HG03064 (cell line): ENCODE data around the gene ACTN1.

Experiments
- ATAC-seq: cut with Tn5 transposase; IDR thresholded peaks from one replicate; pipeline ENCODE4 v1.9.1; 2021; ENCODE audit warnings: low read depth; ENCODE audit not compliant: unreplicated experiment

The ACTN1 gene

DNA sequence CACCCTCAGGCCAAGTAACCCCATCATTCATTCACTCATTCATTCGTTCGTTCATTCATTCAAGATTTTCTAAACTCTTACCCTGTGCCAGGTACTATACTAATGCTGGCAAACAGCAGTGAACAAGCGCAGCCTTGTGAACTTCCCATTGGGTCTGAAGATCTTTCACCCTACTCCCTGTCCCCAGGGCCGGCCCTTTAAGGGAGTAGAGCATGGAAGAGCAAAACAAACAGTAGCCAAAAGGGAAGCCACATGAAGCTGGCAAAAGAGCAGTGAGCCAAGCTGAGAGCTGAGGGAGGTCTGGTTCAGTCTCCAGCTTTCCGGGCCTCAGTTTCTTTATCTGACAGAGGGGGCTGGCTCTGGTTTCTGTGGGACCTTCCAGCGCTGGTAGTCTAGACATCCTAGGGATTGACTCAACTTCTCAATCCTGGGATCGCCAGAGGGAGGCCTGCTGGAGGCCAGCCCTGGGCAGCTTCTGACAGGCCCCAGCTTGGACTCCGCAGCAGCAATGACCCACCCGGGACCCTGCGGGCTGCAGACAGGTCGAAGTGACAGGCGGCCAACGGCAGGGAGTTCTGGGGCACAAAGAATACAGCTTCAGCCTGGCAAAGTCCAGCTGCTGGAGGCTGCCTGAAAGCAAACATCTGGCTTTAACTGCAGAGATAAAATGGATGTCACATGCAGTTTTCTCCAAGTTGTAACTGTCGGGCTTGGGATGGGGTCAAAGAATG lies 27.1 kb downstream of the ACTN1 start:
- ATAC-seq = no peak

DNA sequence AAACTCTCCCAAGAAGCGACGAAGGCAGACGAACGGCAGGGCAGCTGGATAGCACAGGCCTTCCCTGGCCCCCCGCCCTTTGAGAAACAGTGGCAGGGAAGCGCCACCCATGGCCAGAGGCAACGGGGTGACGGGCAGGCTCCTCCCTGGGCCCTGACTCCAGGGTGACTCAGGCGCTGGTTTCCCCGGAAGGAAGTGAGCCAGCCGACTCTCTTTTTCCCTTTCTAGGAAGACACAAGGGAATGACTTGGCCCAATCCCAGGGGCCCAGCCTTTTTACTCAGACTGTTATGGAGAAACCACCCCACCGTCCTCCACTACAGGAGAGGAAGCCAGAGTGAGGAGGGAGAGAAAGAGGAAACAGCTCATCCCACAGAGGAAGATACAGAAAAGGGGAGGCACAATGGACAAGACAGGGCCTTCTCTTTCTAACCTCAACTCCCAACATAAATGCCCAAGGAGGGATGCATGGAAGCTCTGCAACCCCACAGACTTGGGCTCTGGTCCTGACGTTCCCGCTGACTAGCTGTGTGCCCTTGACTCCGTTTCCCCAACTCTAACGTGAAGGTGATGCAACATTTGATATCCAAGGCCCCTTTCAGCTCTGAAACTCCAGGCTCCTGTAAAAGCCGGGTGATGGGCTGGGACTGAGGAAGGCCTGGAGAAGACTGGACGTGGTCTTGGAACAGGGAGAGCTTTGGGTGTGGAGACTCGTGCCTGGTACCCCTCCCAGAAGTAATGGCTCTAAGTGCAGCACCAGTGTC lies 27.9 kb downstream of the ACTN1 start:
- ATAC-seq = no peak

DNA sequence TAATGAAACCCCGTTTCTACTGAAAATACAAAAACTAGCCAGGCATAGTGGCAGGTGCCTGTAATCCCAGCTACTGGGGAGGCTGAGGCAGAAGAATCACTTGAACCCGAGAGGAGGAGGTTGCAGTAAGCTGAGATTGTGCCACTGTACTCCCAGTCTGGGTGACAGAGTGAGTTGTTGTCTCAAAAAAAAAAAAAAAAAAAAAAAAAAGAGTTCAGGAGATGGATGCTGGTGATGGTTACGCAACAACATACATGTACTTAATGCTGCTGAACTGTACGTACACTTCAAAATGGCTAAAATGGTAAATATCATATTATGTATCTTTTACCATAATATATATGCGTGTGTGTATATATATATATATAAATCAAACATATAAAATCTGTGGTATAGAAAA lies 29.0 kb downstream of the ACTN1 start:
- no peak for ATAC-seq

GRCh38 chr14:68949601-68949965 lies 29.5 kb downstream of the ACTN1 start:
- no peak for ATAC-seq

DNA sequence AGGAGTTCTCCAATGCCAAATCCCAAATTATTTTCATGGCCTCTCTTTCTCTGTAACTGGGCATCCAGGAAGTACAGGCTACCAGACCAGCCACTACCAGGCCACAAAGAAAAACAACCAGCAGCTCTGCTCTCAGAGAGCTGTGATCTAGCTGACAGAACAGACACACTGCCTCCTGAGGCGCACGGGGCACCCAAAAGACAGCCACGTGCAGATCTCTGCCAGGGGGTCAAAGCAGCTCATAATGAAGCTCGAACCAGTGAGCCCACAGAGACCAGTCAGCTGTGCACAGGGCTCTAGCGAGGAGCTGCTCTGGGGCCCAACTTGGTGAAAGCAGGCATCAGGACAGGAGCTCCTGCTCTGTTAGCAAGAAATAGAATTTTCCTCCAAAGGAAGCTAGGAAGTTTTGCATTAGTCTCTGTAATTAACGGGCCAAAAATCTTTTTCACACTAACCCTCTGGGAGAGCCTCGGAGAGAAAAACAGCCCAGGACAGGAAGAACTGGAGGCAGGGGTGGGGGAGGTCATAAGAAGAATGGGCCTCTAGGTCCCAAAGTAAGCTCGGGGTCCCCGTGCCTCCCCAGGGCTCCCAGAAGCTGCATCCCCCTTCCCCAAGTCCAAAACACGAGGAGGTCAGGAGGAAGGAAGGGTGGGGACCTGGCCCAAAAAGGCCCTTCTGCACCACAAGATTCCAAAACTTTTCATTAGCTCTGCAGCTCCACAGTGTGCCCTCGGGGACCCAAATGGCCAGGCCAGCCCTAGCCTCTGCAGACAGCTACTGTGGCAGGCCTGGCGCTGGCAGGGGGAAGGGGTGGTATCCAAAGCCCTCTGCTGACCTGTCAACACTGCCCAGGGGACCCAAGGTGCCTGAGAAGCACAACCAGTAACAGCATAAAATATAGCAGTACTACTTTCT lies 30.2 kb downstream of the ACTN1 start:
- no peak for ATAC-seq

GRCh38 chr14:68947802-68948201 lies 31.3 kb downstream of the ACTN1 start:
- ATAC-seq = no peak

- ATAC-seq = no peak
Measured at GRCh38 chr14:68946489-68946822, 32.6 kb downstream of the ACTN1 start.

- ATAC-seq = no peak
Measured at GRCh38 chr14:68945585-68946488, 33.3 kb downstream of the ACTN1 start.

GRCh38 chr14:68945190-68945584 lies 33.9 kb downstream of the ACTN1 start:
- no peak for ATAC-seq

DNA sequence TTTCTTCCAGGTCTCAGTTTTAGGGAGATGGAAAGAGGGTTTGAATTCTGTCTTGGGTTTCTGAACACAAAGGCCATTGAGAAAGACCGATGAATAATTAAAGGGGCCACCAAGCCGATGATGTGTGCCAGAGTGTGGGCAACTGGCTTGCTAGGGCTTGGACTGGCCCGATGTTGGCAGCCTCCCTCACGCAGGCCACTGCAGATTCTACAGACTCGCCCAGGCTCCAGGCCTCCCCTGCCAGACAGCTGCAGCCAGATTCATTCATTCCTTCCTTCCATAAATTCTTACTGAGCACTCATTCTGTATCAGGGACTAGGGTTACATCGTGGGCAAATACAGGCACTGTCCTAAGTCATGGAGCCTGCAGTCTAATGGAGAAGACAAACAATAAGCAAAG lies 34.9 kb downstream of the ACTN1 start:
- ATAC-seq = no peak

GRCh38 chr14:68943107-68943506 lies 36.0 kb downstream of the ACTN1 start:
- no peak for ATAC-seq

GRCh38 chr14:68942296-68943035 lies 36.6 kb downstream of the ACTN1 start:
- no peak for ATAC-seq

DNA sequence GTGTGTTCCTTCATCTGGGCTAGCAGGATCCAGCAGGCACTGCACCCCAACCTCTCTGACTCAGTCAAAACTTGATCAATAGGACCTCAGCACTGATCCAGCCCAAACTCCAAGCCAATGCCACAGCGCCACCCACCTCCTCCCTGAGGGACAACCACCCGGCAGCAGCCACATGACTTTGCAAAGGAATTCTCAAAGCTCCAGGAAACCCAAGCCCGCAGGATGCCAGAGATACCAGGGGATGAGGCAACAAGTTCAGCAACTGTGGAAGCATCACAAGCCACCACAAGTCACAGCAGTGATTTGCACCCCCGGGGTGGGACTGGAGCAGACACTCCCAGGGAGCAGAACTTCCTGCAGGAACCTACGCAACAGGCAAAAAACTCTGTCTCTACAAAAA lies 37.3 kb downstream of the ACTN1 start:
- no peak for ATAC-seq

GRCh38 chr14:68940614-68941185 lies 38.4 kb downstream of the ACTN1 start:
- ATAC-seq = no peak

GRCh38 chr14:68939893-68940613 lies 39.0 kb downstream of the ACTN1 start:
- ATAC-seq = no peak

GRCh38 chr14:68939181-68939892 lies 39.8 kb downstream of the ACTN1 start:
- no peak for ATAC-seq

DNA sequence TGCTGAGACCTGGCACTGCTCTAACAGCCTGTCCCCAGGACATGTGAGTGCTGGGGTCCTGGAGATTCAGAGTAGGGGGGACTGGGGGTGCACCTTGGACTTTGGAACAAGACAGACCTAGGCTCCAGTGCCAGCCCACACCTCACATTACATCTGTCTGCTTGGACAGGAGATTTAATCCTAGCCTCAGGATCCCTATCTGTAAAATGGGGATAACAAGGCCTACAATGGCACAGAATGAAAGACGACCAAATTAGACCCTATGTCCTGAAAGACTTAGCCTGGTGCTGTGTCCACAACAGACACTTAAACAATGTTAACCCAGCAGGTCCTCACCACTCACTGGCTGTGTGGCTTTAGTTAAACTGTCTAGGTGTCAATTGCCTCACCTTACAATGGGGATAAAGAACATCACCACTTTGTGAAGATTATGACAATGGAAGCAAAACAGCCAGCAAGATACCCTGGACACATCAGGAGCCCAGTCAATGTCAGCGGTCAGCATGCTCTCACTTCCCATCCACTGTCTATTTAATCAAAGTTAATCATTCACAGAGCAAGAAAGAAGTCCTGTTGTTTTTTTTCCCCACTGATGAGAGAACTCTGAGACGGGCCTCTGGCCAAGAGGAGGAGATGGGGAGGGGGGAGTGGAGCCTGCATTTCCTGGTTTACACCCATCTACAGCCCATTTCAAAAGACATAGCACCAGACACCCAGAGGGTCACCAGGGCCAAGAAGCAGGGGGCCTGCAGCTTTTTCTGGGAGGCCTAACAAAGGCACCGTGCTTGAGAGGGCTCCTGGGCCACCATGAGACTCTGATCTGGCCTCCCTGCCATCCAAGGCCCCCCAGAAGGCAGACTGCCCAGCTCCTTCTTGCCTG lies 40.6 kb downstream of the ACTN1 start:
- no peak for ATAC-seq
